Lower leg skin (tissue), 4 donors: ENCODE results near the gene RPL22. TPM values are rescaled to one million over a fixed set of nuclear protein-coding genes. Genes with fewer than 3 reads are reported as not detected.

Experiments
- DNase-seq, 2 donors: peaks; one replicate each; pipeline ENCODE4 v3.0.0-alpha.2; 2019; ENCODE audit warnings: low spot score in 2 of 2
- H3K4me3 ChIP-seq: fragments of 200-600 bp; sonication (generic); 2 replicates; pipeline ENCODE4 v1.5.1; 2017; ENCODE audit warnings: mild to moderate bottlenecking, low read depth; ENCODE audit not compliant: poor library complexity, severe bottlenecking
- CTCF ChIP-seq, 3 donors: fragments of 450-650 bp; IDR thresholded peaks; one replicate each; pipeline ENCODE4 v1.5.1; 2016; ENCODE audit warnings: antibody characterized with exemption in 3 of 3, mild to moderate bottlenecking in 3 of 3, moderate library complexity in 2 of 3
- POLR2A ChIP-seq, 2 donors: fragments of 450-650 bp; IDR thresholded peaks; one replicate each; pipeline ENCODE4 v1.6.1; 2016 to 2017; ENCODE audit warnings: antibody characterized with exemption in 2 of 2, mild to moderate bottlenecking in 1 of 2, moderate library complexity in 1 of 2
- WGBS, 2 donors: methylation state at CpG; one replicate each; pipeline ENCODE4 v1.1.5; 2018; 5-methylcytosine and 5-hydroxymethylcytosine counted together
- intact Hi-C: fragments of 100-400 bp; cut with DNase I; formaldehyde crosslinking; loops from one replicate; pipeline ENCODE4 v1.15.0; 2023; ENCODE audit warnings: low total_unique reads
- total RNA-seq, 4 donors: library from RNA; depleted of rRNA; stranded (reverse); fragments of >200 nt; gene quantifications; one replicate each; pipeline ENCODE4 v1.1.0, GENCODE V29; 2016

RPL22 gene
- total RNA-seq, 4 donors from 2014 or later: 122 to 216 (median 179) TPM

GRCh38 chr1:6245086-6245868 lies 45.9 kb upstream of the RPL22 start:
- DNase-seq: peak in 1 of 2 donors; percentile 55
- 0 to 2% methylated on average over 4 to 64 of the region's 79 CpGs for WGBS, 2 donors
- TF ChIP-seq CTCF (IDR thresholded peaks at IDR 0.05) (peak in 1 of 3 donors; percentile 45), POLR2A (IDR thresholded peaks at IDR 0.05) (no peak)
- no peak overlapping the region for H3K4me3 ChIP-seq
- intact Hi-C loops: loop anchor here (5.0 to 10.0 kb wide), 2 partner anchors 152 to 190 kb away; no protein-coding TSS in a partner anchor

GRCh38 chr1:6244401-6245049 lies 45.1 kb upstream of the RPL22 start:
- intact Hi-C loops: loop anchor here (5.0 to 10.0 kb wide), 3 partner anchors 132 to 190 kb away; no protein-coding TSS in a partner anchor
- TF ChIP-seq POLR2A (IDR thresholded peaks at IDR 0.05) (no peak), CTCF (IDR thresholded peaks at IDR 0.05) (no peak)
- no peak overlapping the region for H3K4me3 ChIP-seq
- DNase-seq: no peak
- WGBS, 2 donors: 2 to 4% methylated on average over 24 of the region's 24 CpGs

- 4 to 14% methylated on average over 13 to 16 of the region's 16 CpGs for WGBS, 2 donors
- intact Hi-C loops: loop anchor here (5.0 to 10.0 kb wide), 2 partner anchors 132 to 189 kb away; no protein-coding TSS in a partner anchor
Measured at GRCh38 chr1:6243993-6244392, 44.6 kb upstream of the RPL22 start, which contains the start of gene HES3. TSS of gene HES3 (plus strand) at chr1:6244179. CDS start at chr1:6244366, 187 bp downstream.

GRCh38 chr1:6243053-6243834 lies 43.8 kb upstream of the RPL22 start:
- TF ChIP-seq CTCF (IDR thresholded peaks at IDR 0.05): no peak
- TF ChIP-seq POLR2A (IDR thresholded peaks at IDR 0.05): no peak
- no peak for DNase-seq
- no peak overlapping the region for H3K4me3 ChIP-seq
- intact Hi-C loops: loop anchor here (5.0 to 10.0 kb wide), 2 partner anchors 131 to 188 kb away; no protein-coding TSS in a partner anchor
- 26 to 28% methylated on average over 12 to 18 of the region's 20 CpGs for WGBS, 2 donors

More at GRCh38 chr1:6243993-6244392, 44.6 kb upstream of the RPL22 start, which contains the start of gene HES3:
- TF ChIP-seq CTCF (IDR thresholded peaks at IDR 0.05) (no peak), POLR2A (IDR thresholded peaks at IDR 0.05) (no peak)
- no peak within 1 kb of the TSS for H3K4me3 ChIP-seq
- no peak for DNase-seq
